ENCODE data around the gene VRK2. TPM values are rescaled to one million over a fixed set of nuclear protein-coding genes. Genes with fewer than 3 reads are reported as not detected.

The VRK2 gene
- total RNA-seq, 2 donors from 2014 or later: 18.1 to 19.2 TPM

- no peaks in the 10 kb centered on the region for H3K9me3 ChIP-seq
- WGBS: 100% methylated on average over 1 of the region's 1 CpG
- no peaks in the 10 kb centered on the region for H3K27me3 ChIP-seq (replicated peaks; ENCODE audit: insufficient read depth)
- H3K36me3 ChIP-seq: no peaks in the 10 kb centered on the region
- no peak overlapping the region for H3K4me3 ChIP-seq
- no peak overlapping the region for H3K27ac ChIP-seq
- intact Hi-C loops (cut with DNase I): no loop called here
- H3K4me1 ChIP-seq (replicated peaks): no peaks in the 10 kb centered on the region
- DNase-seq (ENCODE audit: low spot score): no peak
- TF ChIP-seq POLR2A (IDR thresholded peaks at IDR 0.05) (no peak), CTCF (IDR thresholded peaks at IDR 0.05) (no peak), POLR2AphosphoS5 (IDR thresholded peaks at IDR 0.05) (no peak)
Measured at GRCh38 chr2:58195662-58196061, 149.1 kb downstream of the VRK2 start.

- 94% methylated on average over 2 of the region's 2 CpGs for WGBS
- Histone ChIP-seq H3K9me3 (no peaks in the 10 kb centered on the region), H3K4me1 (replicated peaks) (no peaks in the 10 kb centered on the region), H3K36me3 (no peaks in the 10 kb centered on the region), H3K27ac (no peak overlapping the region), H3K27me3 (replicated peaks; ENCODE audit: insufficient read depth) (no peaks in the 10 kb centered on the region), H3K4me3 (no peak overlapping the region)
- intact Hi-C loops (cut with DNase I): no loop called here
- DNase-seq (ENCODE audit: low spot score): no peak
- TF ChIP-seq POLR2A (IDR thresholded peaks at IDR 0.05) (no peak), CTCF (IDR thresholded peaks at IDR 0.05) (no peak), POLR2AphosphoS5 (IDR thresholded peaks at IDR 0.05) (no peak)
Measured at GRCh38 chr2:58197894-58198293, 151.3 kb downstream of the VRK2 start.

GRCh38 chr2:58202404-58202803, 155.8 kb downstream of the VRK2 start:
- no peak overlapping the region for H3K4me3 ChIP-seq
- no peak overlapping the region for H3K27ac ChIP-seq
- no peaks in the 10 kb centered on the region for H3K9me3 ChIP-seq
- H3K4me1 ChIP-seq (replicated peaks): no peaks in the 10 kb centered on the region
- 88% methylated on average over 1 of the region's 1 CpG for WGBS
- H3K36me3 ChIP-seq: no peaks in the 10 kb centered on the region
- TF ChIP-seq CTCF (IDR thresholded peaks at IDR 0.05) (no peak), POLR2A (IDR thresholded peaks at IDR 0.05) (no peak), POLR2AphosphoS5 (IDR thresholded peaks at IDR 0.05) (no peak)
- no peak for DNase-seq (ENCODE audit: low spot score)
- intact Hi-C loops (cut with DNase I): no loop called here
- no peaks in the 10 kb centered on the region for H3K27me3 ChIP-seq (replicated peaks; ENCODE audit: insufficient read depth)

- Histone ChIP-seq H3K9me3 (no peaks in the 10 kb centered on the region), H3K27ac (no peak overlapping the region), H3K4me3 (no peak overlapping the region), H3K27me3 (replicated peaks; ENCODE audit: insufficient read depth) (no peaks in the 10 kb centered on the region), H3K4me1 (replicated peaks) (no peaks in the 10 kb centered on the region), H3K36me3 (no peaks in the 10 kb centered on the region)
- TF ChIP-seq POLR2A (IDR thresholded peaks at IDR 0.05) (no peak), POLR2AphosphoS5 (IDR thresholded peaks at IDR 0.05) (no peak), CTCF (IDR thresholded peaks at IDR 0.05) (no peak)
- intact Hi-C loops (cut with DNase I): no loop called here
- DNase-seq (ENCODE audit: low spot score): no peak
Measured at GRCh38 chr2:58203018-58203417, 156.4 kb downstream of the VRK2 start.

GRCh38 chr2:58204195-58204959, 157.8 kb downstream of the VRK2 start:
- H3K4me1 ChIP-seq (replicated peaks): no peaks in the 10 kb centered on the region
- WGBS: 74% methylated on average over 6 of the region's 6 CpGs
- TF ChIP-seq POLR2AphosphoS5 (IDR thresholded peaks at IDR 0.05) (no peak), CTCF (IDR thresholded peaks at IDR 0.05) (no peak), POLR2A (IDR thresholded peaks at IDR 0.05) (no peak)
- H3K27ac ChIP-seq: no peak overlapping the region
- H3K36me3 ChIP-seq: no peaks in the 10 kb centered on the region
- H3K27me3 ChIP-seq (replicated peaks; ENCODE audit: insufficient read depth): no peaks in the 10 kb centered on the region
- DNase-seq (ENCODE audit: low spot score): no peak
- intact Hi-C loops (cut with DNase I): no loop called here
- no peaks in the 10 kb centered on the region for H3K9me3 ChIP-seq
- no peak overlapping the region for H3K4me3 ChIP-seq
